Astrocyte (in vitro differentiated cells and primary cell): ENCODE data around the gene CNOT4.

ENCODE experiments used
- EZH2 ChIP-seq: IDR thresholded peaks from 2 replicates; pipeline ENCODE4 v1.6.1; 2012; ENCODE audit warnings: mild to moderate bottlenecking, low read length, inconsistent platforms; ENCODE audit not compliant: insufficient read depth
- TF ChIP-seq, protein P1 (sequence below): IDR thresholded peaks from 2 replicates; pipeline ENCODE4 v1.5.1; 2011; ENCODE audit warnings: low read depth, mild to moderate bottlenecking, inconsistent platforms, low read length, moderate library complexity; ENCODE audit not compliant: insufficient read depth

DNA sequence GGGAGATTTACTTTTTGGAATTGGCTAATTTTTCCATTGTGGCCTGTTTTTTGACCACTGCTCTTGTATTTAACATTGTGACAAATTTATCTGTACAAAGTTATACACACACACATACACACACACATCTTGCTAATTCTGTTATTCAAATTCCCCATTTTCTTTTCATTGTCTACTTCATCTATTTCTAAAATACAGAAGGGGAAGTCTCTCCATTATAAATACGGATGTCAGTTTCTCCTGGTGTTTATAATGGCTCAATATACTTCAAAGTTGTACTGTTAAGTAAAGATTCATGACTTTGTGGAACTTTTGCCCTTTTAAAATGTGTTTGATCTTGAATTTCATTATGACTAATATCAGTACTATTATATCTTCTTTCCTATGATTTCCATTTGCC lies 81.0 kb downstream of the CNOT4 start:
- TF ChIP-seq, protein P1, sequence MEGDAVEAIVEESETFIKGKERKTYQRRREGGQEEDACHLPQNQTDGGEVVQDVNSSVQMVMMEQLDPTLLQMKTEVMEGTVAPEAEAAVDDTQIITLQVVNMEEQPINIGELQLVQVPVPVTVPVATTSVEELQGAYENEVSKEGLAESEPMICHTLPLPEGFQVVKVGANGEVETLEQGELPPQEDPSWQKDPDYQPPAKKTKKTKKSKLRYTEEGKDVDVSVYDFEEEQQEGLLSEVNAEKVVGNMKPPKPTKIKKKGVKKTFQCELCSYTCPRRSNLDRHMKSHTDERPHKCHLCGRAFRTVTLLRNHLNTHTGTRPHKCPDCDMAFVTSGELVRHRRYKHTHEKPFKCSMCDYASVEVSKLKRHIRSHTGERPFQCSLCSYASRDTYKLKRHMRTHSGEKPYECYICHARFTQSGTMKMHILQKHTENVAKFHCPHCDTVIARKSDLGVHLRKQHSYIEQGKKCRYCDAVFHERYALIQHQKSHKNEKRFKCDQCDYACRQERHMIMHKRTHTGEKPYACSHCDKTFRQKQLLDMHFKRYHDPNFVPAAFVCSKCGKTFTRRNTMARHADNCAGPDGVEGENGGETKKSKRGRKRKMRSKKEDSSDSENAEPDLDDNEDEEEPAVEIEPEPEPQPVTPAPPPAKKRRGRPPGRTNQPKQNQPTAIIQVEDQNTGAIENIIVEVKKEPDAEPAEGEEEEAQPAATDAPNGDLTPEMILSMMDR = no peak
- TF ChIP-seq EZH2 = no peak
